Left lung (tissue), 10 donors: Measurements from ENCODE around the gene HKDC1. TPM values are rescaled to one million over a fixed set of nuclear protein-coding genes. Genes with fewer than 3 reads are reported as not detected.

ENCODE experiments used
- ATAC-seq: fragments of 200-7000 bp; cut with Tn5 transposase; one replicate; pipeline ENCODE4 v1.9.1; 2020; ENCODE audit warnings: moderate library complexity
- DNase-seq, 4 donors: peaks; one replicate each; pipeline ENCODE4 v3.0.0-alpha.2; 2013 to 2020
- H3K27ac ChIP-seq, 2 donors: fragments of 200-600 bp; sonication (generic) in 1 of 2; one replicate each; pipeline versions ENCODE4 v1.5.0 to v1.8.0; 2020 to 2021
- H3K27me3 ChIP-seq, 2 donors: fragments of 200-600 bp; sonication (generic) in 1 of 2; one replicate each; pipeline versions ENCODE4 v1.5.0 to v1.8.0; 2020 to 2021
- H3K36me3 ChIP-seq, 2 donors: fragments of 200-600 bp; sonication (generic) in 1 of 2; one replicate each; pipeline versions ENCODE4 v1.5.0 to v1.8.0; 2020 to 2021
- H3K4me1 ChIP-seq, 2 donors: fragments of 200-600 bp; one replicate each; pipeline ENCODE4 v1.8.0; 2021
- H3K4me3 ChIP-seq, 2 donors: fragments of 200-600 bp; sonication (generic) in 1 of 2; one replicate each; pipeline versions ENCODE4 v1.5.0 to v1.8.0; 2020 to 2021; ENCODE audit warnings: mild to moderate bottlenecking in 1 of 2
- H3K9me3 ChIP-seq, 2 donors: fragments of 200-600 bp; sonication (generic) in 1 of 2; one replicate each; pipeline versions ENCODE4 v1.5.0 to v1.8.0; 2020 to 2021
- intact Hi-C, 2 donors: fragments of 100-400 bp; cut with DNase I; formaldehyde crosslinking; loops; one replicate each; pipeline versions ENCODE4 v1.11.2 to v1.14.2; 2022
- polyA plus RNA-seq, 6 donors: library from polyadenylated mRNA; unstranded; fragments of 120-200 nt; gene quantifications; one replicate each; pipeline ENCODE4 v1.2.1, GENCODE V29; 2013; ENCODE audit not compliant: insufficient read length in 6 of 6
- total RNA-seq, 2 donors: library from RNA; stranded (reverse); fragmentation: NEBNext Ultra II Directional; extraction: Animal tissue kit (Norgen Biotek cat#: 25700); gene quantifications; one replicate each; pipeline ENCODE4 v1.2.1, GENCODE V29; 2021
- TF ChIP-seq, protein P1 (sequence below), 2 donors: fragments of 200-600 bp; sonication (generic) in 1 of 2; IDR thresholded peaks; one replicate each; pipeline versions ENCODE4 v1.5.0 to v1.8.0; 2021; ENCODE audit warnings: antibody characterized with exemption in 2 of 2
- donor health status: DM: no; HTN: yes; CAD: no.
- donor health status: DM: no; HTN: no; CAD: no.

Gene HKDC1
- total and polyA plus RNA-seq, 8 donors = 0.71 to 9.7 (median 4.3) TPM

DNA sequence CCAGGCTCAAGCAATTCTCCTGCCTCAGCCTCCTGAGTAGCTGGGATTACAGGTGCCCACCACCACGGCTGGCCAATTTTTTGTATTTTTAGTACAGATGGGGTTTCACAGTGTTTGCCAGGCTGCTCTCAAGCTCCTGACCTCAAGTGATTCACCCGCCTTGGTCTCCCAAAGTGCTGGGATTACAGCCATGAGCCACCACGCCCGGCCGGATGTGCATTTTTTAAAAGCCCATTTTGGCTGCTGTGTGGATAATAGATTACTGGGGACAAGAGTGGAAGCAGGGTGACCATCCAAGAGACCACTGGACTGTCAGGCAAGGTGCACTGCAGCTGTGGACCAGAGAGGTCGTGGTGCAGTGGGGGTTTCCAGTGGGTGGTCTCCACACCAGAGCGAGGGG lies 21.4 kb downstream of the HKDC1 start:
- intact Hi-C loops = no loop called here
- H3K9me3 ChIP-seq = no peaks in the 10 kb centered on the region
- no peak overlapping the region for H3K27ac ChIP-seq
- H3K27me3 ChIP-seq = no peaks in the 10 kb centered on the region
- TF ChIP-seq, protein P1, sequence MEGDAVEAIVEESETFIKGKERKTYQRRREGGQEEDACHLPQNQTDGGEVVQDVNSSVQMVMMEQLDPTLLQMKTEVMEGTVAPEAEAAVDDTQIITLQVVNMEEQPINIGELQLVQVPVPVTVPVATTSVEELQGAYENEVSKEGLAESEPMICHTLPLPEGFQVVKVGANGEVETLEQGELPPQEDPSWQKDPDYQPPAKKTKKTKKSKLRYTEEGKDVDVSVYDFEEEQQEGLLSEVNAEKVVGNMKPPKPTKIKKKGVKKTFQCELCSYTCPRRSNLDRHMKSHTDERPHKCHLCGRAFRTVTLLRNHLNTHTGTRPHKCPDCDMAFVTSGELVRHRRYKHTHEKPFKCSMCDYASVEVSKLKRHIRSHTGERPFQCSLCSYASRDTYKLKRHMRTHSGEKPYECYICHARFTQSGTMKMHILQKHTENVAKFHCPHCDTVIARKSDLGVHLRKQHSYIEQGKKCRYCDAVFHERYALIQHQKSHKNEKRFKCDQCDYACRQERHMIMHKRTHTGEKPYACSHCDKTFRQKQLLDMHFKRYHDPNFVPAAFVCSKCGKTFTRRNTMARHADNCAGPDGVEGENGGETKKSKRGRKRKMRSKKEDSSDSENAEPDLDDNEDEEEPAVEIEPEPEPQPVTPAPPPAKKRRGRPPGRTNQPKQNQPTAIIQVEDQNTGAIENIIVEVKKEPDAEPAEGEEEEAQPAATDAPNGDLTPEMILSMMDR (IDR thresholded peaks at IDR 0.05) = no peak
- H3K36me3 ChIP-seq = no peaks in the 10 kb centered on the region
- H3K4me3 ChIP-seq = no peak overlapping the region
- DNase-seq (no peak), ATAC-seq (no peak)
- H3K4me1 ChIP-seq = peaks cover 0 to 20% of the 10 kb centered on the region in 2 donors

DNA sequence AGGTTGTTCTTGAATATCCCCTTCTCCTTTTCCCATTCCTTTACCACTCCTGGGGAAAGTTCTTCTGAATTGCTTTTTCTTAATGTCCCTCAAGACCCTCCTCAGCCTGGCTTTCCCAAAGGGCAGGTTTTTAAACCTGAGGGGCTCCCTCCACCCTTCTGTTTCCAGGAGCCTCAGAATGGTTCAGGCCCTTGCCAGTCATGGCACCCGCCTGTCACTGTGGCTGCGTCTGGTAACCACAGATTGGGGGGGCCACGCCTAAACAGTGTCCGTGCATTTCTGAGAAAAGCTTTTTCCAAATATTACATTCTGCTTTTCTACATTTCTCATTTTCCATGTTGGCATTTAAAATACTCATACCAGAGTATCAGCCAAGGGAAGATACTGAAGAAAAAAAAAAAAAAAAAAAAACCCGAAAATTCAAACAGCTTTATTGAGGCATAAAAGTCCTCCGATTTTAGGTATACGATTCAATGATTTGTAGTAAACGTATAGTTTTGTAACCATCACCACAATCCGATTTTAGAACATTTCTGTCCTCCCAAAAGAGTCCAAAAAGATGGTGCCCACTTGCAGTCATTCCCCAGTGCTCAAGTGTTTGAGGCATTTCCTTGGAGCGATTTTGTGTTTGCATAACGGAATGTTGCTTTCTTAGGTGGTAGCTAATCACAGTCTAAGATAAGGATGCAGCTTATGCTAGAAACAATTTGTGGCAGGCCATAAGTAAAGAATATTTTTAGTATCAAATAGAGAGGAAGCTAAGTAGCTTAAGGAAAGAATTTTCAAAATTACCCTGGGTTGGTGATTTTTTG lies 22.1 kb downstream of the HKDC1 start:
- ATAC-seq (no peak), DNase-seq (no peak)
- Histone ChIP-seq H3K27ac (no peak overlapping the region), H3K36me3 (no peaks in the 10 kb centered on the region), H3K4me1 (peaks cover 0 to 20% of the 10 kb centered on the region in 2 donors), H3K4me3 (no peak overlapping the region), H3K27me3 (no peaks in the 10 kb centered on the region), H3K9me3 (no peaks in the 10 kb centered on the region)
- TF ChIP-seq, protein P1 (IDR thresholded peaks at IDR 0.05) = no peak
- intact Hi-C loops = no loop called here

DNA sequence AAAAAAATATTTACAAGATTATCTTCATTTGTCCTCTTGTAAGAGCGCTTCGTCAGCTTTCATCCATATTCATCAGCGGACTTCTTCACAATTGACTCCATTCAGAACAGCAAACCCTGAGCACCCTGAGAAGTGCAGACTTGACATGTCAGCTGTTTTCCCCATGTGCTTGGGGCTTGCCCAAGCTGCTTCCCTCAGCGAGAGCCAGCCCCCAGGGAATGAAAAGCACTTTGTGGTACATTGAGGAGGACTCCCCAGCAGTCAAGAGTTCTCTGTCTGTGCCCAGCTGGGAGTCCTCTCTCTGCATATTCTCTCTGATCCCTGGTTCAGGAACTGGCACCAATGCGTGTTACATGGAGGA lies 22.7 kb downstream of the HKDC1 start:
- Histone ChIP-seq H3K4me3 (no peak overlapping the region), H3K4me1 (peaks cover 0 to 16% of the 10 kb centered on the region in 2 donors), H3K9me3 (no peaks in the 10 kb centered on the region), H3K27ac (no peak overlapping the region), H3K36me3 (no peaks in the 10 kb centered on the region), H3K27me3 (no peaks in the 10 kb centered on the region)
- TF ChIP-seq, protein P1 (IDR thresholded peaks at IDR 0.05) = no peak
- intact Hi-C loops = no loop called here
- ATAC-seq (no peak), DNase-seq (no peak)

DNA sequence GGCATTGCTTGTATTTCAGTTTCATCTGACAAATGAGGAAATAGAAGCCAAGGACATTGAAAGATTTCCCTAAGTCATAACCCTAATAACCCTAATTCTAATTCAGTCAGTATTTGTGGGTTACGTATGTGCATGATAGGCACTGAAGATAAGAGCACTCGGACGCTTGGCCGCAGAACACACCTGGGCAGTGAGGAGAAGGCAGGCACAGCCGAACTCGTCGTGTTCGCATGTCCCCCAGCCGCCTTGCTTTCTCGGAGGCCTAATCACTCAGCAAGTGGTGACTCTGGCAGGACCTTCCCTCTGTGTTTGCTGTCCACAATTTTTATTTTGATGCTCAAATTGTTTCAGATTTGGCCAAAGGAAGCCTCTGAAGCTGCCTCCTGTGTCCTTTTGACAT lies 23.7 kb downstream of the HKDC1 start:
- TF ChIP-seq, protein P1 (IDR thresholded peaks at IDR 0.05) = no peak
- Histone ChIP-seq H3K4me1 (peaks cover 0 to 14% of the 10 kb centered on the region in 2 donors), H3K36me3 (no peaks in the 10 kb centered on the region), H3K4me3 (no peak overlapping the region), H3K27me3 (no peaks in the 10 kb centered on the region), H3K27ac (no peak overlapping the region), H3K9me3 (no peaks in the 10 kb centered on the region)
- ATAC-seq (no peak), DNase-seq (no peak)
- intact Hi-C loops = no loop called here

DNA sequence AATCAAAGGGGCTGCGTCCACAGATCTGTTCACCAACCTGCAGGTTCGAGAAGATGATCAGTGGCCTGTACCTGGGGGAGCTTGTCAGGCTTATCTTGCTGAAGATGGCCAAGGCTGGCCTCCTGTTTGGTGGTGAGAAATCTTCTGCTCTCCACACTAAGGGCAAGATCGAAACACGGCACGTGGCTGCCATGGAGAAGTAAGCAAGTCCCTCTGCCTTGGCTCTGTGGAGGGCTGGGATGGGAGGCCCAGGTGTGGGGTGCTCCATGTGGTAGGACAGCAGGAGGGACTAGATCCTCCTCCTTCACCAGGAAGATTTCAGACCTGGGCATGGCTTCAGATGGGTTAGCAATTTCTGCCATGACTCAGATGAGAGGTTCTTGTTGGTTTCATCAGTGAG lies 25.9 kb downstream of the HKDC1 start:
- Histone ChIP-seq H3K4me3 (no peak overlapping the region), H3K36me3 (no peaks in the 10 kb centered on the region), H3K27me3 (no peaks in the 10 kb centered on the region), H3K4me1 (no peaks in the 10 kb centered on the region), H3K27ac (no peak overlapping the region), H3K9me3 (no peaks in the 10 kb centered on the region)
- DNase-seq (no peak), ATAC-seq (no peak)
- intact Hi-C loops = no loop called here
- TF ChIP-seq, protein P1 (IDR thresholded peaks at IDR 0.05) = no peak
